Liver (tissue), 9 donors: ENCODE data around the gene PIK3R5. TPM values are rescaled to one million over a fixed set of nuclear protein-coding genes. Genes with fewer than 3 reads are reported as not detected.

Experiments used
- DNase-seq: peaks from one replicate; pipeline ENCODE4 v3.0.0-alpha.2; 2017; ENCODE audit warnings: low spot score
- H3K27ac ChIP-seq, 2 donors: one replicate each; pipeline ENCODE4 v1.7.0; 2013; ENCODE audit warnings: inconsistent platforms in 2 of 2, low read length in 2 of 2, control low read depth in 1 of 2, low read depth in 1 of 2, mild to moderate bottlenecking in 1 of 2
- H3K27me3 ChIP-seq, 4 donors: one replicate each; pipeline versions ENCODE4 v1.6.1 to v1.7.0; 2013; ENCODE audit warnings: low read length in 3 of 4, inconsistent platforms in 1 of 4, mild to moderate bottlenecking in 1 of 4, moderate library complexity in 1 of 4; ENCODE audit not compliant: control insufficient read depth in 4 of 4, insufficient read depth in 4 of 4
- H3K36me3 ChIP-seq, 4 donors: one replicate each; pipeline versions ENCODE4 v1.6.1 to v1.7.0; 2013; ENCODE audit warnings: low read length in 3 of 4, mild to moderate bottlenecking in 3 of 4, low read depth in 1 of 4, moderate library complexity in 1 of 4; ENCODE audit not compliant: control insufficient read depth in 4 of 4, insufficient read depth in 3 of 4
- H3K4me1 ChIP-seq, 4 donors: one replicate each; pipeline versions ENCODE4 v1.6.1 to v1.7.0; 2013; ENCODE audit warnings: low read length in 3 of 4, mild to moderate bottlenecking in 3 of 4, moderate library complexity in 1 of 4; ENCODE audit not compliant: control insufficient read depth in 4 of 4, insufficient read depth in 4 of 4
- H3K4me3 ChIP-seq, 3 donors: one replicate each; pipeline versions ENCODE4 v1.6.1 to v1.7.0; 2013; ENCODE audit warnings: low read length in 3 of 3, control low read depth in 1 of 3, low read depth in 1 of 3, mild to moderate bottlenecking in 1 of 3
- H3K9ac ChIP-seq, 2 donors: one replicate each; pipeline ENCODE4 v1.7.0; 2013; ENCODE audit warnings: low read length in 2 of 2, mild to moderate bottlenecking in 2 of 2, moderate library complexity in 2 of 2, control low read depth in 1 of 2, low read depth in 1 of 2
- H3K9me3 ChIP-seq, 4 donors: one replicate each; pipeline versions ENCODE4 v1.6.1 to v1.7.0; 2013; ENCODE audit warnings: low read length in 3 of 4; ENCODE audit not compliant: control insufficient read depth in 4 of 4
- EGR1 ChIP-seq, 2 donors: IDR thresholded peaks; 2 replicates each; pipeline ENCODE4 v1.6.1; 2016 to 2018; ENCODE audit warnings: antibody characterized with exemption in 2 of 2, low read depth in 2 of 2
- FOXA1 ChIP-seq: IDR thresholded peaks from 2 replicates; pipeline ENCODE4 v1.6.1; 2016; ENCODE audit warnings: antibody characterized with exemption
- FOXA2 ChIP-seq: IDR thresholded peaks from 2 replicates; pipeline ENCODE4 v1.6.1; 2016; ENCODE audit warnings: antibody characterized with exemption
- GABPA ChIP-seq, 2 donors: IDR thresholded peaks in 1 of 2; conservative IDR thresholded peaks in 1 of 2; 2 replicates each; pipeline ENCODE4 v1.6.1; 2016; ENCODE audit warnings: antibody characterized with exemption in 2 of 2, mild to moderate bottlenecking in 1 of 2, moderate library complexity in 1 of 2
- HNF4A ChIP-seq, 2 donors: conservative IDR thresholded peaks; 2 replicates each; pipeline ENCODE4 v1.6.1; 2016; ENCODE audit warnings: antibody characterized with exemption in 2 of 2, mild to moderate bottlenecking in 2 of 2
- HNF4G ChIP-seq: IDR thresholded peaks from 2 replicates; pipeline ENCODE4 v1.6.1; 2016; ENCODE audit warnings: antibody characterized with exemption
- JUND ChIP-seq, 2 donors: IDR thresholded peaks; 2 replicates each; pipeline ENCODE4 v1.6.1; 2016; ENCODE audit warnings: antibody characterized with exemption in 2 of 2
- NR2F2 ChIP-seq: IDR thresholded peaks from 2 replicates; pipeline ENCODE4 v1.6.1; 2016; ENCODE audit warnings: antibody characterized with exemption
- RAD21 ChIP-seq, 2 donors: IDR thresholded peaks; 2 replicates each; pipeline ENCODE4 v1.6.1; 2016; ENCODE audit warnings: antibody characterized with exemption in 2 of 2, mild to moderate bottlenecking in 2 of 2
- RXRA ChIP-seq, 2 donors: IDR thresholded peaks; 2 replicates each; pipeline ENCODE4 v1.6.1; 2017 to 2018; ENCODE audit warnings: antibody characterized with exemption in 2 of 2, mild to moderate bottlenecking in 1 of 2
- SP1 ChIP-seq: IDR thresholded peaks from 2 replicates; pipeline ENCODE4 v1.6.1; 2018; ENCODE audit warnings: antibody characterized with exemption, mild to moderate bottlenecking
- TAF1 ChIP-seq: conservative IDR thresholded peaks from 2 replicates; pipeline ENCODE4 v1.6.1; 2016; ENCODE audit warnings: antibody characterized with exemption, mild to moderate bottlenecking
- YY1 ChIP-seq: IDR thresholded peaks from 2 replicates; pipeline ENCODE4 v1.6.1; 2016; ENCODE audit warnings: antibody characterized with exemption, mild to moderate bottlenecking
- WGBS: extraction: QIAGEN DNeasy Blood & Tissue Kit; methylation state at CpG from one replicate; pipeline ENCODE4 v1.1.7; 2013; 5-methylcytosine and 5-hydroxymethylcytosine counted together
- polyA plus RNA-seq, 2 donors: library from polyadenylated mRNA; stranded (reverse) in 1 of 2; unstranded in 1 of 2; fragments of 200-250 nt in 1 of 2; fragments of >200 nt in 1 of 2; fragmentation: Nextera tagmentation in 1 of 2; extraction: Ambion mirVana in 1 of 2; gene quantifications; one replicate each; pipeline versions ENCODE4 v1.2.1 to v1.2.3, GENCODE V29; 2013 to 2015
- total RNA-seq, 2 donors: library from RNA; depleted of rRNA; stranded (reverse); fragments of >200 nt; gene quantifications; one replicate each; pipeline ENCODE4 v1.2.3, GENCODE V29; 2014
- TF ChIP-seq, protein P1 (sequence below): IDR thresholded peaks from 2 replicates; pipeline ENCODE4 v1.6.1; 2016; ENCODE audit warnings: antibody characterized with exemption
- TF ChIP-seq, protein P2 (sequence below): IDR thresholded peaks from 2 replicates; pipeline ENCODE4 v1.6.1; 2016; ENCODE audit warnings: antibody characterized with exemption, mild to moderate bottlenecking
- TF ChIP-seq, protein P3 (sequence below): fragments of 150-350 bp; IDR thresholded peaks from 2 replicates; pipeline ENCODE4 v1.5.1; 2017; ENCODE audit warnings: improper control_type of control experiment, low read depth, low read length; ENCODE audit not compliant: missing input control
- TF ChIP-seq, protein P4 (sequence below): IDR thresholded peaks from 2 replicates; pipeline ENCODE4 v1.6.1; 2016; ENCODE audit warnings: antibody characterized with exemption
- donor health status: healthy.
- donor health status: healthy.
- donor health status: healthy.
- donor health status: healthy.
- donor health status: healthy.

The PIK3R5 gene
- total and polyA plus RNA-seq, 4 donors: 0.93 to 7.8 (median 2.6) TPM

DNA sequence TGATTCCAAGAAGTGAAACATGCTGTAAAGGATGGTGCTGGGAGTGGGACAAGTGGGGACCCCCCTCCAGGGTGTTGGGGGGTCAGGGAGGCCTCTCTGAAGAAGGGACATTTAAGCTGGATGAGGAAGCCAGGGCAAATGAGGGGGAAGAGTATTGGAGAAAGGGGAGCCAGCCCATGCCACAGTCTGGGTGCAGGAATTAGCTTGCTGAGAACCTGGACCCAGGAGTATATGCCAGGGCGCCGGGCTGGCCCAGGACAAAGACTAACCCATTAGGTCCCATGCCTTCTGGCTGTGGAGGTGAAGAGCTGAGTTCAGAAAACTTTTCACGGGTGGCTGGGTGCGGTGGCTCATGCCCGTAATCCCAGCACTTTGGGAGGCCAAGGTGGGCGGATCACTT, 52.4 kb downstream of the PIK3R5 start:
- H3K27me3 ChIP-seq: no peaks in the 10 kb centered on the region
- peaks cover 0 to 6% (median 2%) of the 10 kb centered on the region in 4 donors for H3K9me3 ChIP-seq
- H3K9ac ChIP-seq: no peak overlapping the region
- no peak for DNase-seq
- H3K27ac ChIP-seq: no peak overlapping the region
- TF ChIP-seq RAD21 (IDR thresholded peaks at IDR 0.05) (no peak), HNF4G (no peak), SP1 (no peak), HNF4A (conservative IDR thresholded peaks at IDR 0.05) (no peak), NR2F2 (no peak), JUND (IDR thresholded peaks at IDR 0.05) (no peak), GABPA (IDR thresholded peaks at IDR 0.05 in 1 of 2, conservative IDR thresholded peaks at IDR 0.05 in 1 of 2) (no peak), FOXA1 (no peak), TAF1 (no peak), RXRA (IDR thresholded peaks at IDR 0.05) (no peak), EGR1 (IDR thresholded peaks at IDR 0.05; ENCODE audit: low read depth in 2 of 2) (no peak), FOXA2 (no peak)
- TF ChIP-seq, protein P1, sequence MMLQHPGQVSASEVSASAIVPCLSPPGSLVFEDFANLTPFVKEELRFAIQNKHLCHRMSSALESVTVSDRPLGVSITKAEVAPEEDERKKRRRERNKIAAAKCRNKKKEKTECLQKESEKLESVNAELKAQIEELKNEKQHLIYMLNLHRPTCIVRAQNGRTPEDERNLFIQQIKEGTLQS: no peak
- TF ChIP-seq, protein P2, sequence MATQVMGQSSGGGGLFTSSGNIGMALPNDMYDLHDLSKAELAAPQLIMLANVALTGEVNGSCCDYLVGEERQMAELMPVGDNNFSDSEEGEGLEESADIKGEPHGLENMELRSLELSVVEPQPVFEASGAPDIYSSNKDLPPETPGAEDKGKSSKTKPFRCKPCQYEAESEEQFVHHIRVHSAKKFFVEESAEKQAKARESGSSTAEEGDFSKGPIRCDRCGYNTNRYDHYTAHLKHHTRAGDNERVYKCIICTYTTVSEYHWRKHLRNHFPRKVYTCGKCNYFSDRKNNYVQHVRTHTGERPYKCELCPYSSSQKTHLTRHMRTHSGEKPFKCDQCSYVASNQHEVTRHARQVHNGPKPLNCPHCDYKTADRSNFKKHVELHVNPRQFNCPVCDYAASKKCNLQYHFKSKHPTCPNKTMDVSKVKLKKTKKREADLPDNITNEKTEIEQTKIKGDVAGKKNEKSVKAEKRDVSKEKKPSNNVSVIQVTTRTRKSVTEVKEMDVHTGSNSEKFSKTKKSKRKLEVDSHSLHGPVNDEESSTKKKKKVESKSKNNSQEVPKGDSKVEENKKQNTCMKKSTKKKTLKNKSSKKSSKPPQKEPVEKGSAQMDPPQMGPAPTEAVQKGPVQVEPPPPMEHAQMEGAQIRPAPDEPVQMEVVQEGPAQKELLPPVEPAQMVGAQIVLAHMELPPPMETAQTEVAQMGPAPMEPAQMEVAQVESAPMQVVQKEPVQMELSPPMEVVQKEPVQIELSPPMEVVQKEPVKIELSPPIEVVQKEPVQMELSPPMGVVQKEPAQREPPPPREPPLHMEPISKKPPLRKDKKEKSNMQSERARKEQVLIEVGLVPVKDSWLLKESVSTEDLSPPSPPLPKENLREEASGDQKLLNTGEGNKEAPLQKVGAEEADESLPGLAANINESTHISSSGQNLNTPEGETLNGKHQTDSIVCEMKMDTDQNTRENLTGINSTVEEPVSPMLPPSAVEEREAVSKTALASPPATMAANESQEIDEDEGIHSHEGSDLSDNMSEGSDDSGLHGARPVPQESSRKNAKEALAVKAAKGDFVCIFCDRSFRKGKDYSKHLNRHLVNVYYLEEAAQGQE: no peak
- TF ChIP-seq, protein P3, sequence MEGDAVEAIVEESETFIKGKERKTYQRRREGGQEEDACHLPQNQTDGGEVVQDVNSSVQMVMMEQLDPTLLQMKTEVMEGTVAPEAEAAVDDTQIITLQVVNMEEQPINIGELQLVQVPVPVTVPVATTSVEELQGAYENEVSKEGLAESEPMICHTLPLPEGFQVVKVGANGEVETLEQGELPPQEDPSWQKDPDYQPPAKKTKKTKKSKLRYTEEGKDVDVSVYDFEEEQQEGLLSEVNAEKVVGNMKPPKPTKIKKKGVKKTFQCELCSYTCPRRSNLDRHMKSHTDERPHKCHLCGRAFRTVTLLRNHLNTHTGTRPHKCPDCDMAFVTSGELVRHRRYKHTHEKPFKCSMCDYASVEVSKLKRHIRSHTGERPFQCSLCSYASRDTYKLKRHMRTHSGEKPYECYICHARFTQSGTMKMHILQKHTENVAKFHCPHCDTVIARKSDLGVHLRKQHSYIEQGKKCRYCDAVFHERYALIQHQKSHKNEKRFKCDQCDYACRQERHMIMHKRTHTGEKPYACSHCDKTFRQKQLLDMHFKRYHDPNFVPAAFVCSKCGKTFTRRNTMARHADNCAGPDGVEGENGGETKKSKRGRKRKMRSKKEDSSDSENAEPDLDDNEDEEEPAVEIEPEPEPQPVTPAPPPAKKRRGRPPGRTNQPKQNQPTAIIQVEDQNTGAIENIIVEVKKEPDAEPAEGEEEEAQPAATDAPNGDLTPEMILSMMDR: no peak
- TF ChIP-seq, protein P4, sequence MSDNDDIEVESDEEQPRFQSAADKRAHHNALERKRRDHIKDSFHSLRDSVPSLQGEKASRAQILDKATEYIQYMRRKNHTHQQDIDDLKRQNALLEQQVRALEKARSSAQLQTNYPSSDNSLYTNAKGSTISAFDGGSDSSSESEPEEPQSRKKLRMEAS: no peak
- H3K4me1 ChIP-seq: no peaks in the 10 kb centered on the region
- no peak overlapping the region for H3K4me3 ChIP-seq
- 93% methylated on average over 6 of the region's 6 CpGs for WGBS
- peaks cover 0 to 2% (median 0%) of the 10 kb centered on the region in 4 donors for H3K36me3 ChIP-seq

DNA sequence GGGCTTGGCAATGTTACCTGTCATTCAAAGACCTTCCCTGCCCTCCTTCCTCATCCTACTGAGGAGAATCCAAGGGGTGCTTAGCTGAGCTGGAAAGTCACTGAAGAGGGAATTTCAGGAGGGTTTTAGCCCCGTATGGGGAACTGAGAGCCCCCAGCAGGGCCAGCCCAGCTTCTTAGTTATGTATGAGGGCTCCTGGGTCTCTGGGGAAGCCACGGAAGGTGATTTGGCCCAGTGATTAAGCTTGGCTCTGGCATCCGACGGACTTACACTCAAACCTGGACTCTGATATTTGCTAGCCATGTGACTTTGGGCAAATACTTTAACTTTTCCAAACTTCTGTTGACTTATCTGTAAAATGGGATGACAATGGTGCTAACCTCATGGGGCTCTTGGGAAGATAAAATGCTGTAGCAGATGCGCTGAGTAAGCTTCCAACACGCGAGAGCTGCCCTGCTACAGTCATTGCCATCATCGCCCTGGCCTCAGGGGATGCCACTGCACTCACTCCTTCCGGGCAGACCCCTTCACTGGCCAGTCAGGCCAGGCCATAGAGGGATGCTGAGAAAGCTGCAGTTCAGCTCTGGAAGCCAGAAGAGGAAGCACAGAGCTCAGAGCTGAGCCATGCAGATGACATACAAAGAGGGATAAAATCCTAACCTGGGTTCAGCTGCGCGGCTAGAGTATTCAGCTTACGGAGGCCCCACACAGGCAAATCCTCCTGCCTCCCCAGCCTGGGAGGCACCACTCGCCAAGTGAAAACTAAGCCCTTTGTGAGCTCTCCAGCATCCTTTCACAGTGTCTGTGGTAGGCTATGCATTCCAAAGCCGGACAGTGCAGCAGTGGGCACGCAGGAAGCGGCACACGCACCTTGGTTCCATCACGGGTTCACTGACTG, 53.2 kb downstream of the PIK3R5 start:
- TF ChIP-seq TAF1 (no peak), FOXA2 (no peak), HNF4G (no peak), HNF4A (conservative IDR thresholded peaks at IDR 0.05) (no peak), GABPA (IDR thresholded peaks at IDR 0.05 in 1 of 2, conservative IDR thresholded peaks at IDR 0.05 in 1 of 2) (no peak), JUND (IDR thresholded peaks at IDR 0.05) (no peak), YY1 (no peak), NR2F2 (no peak)
- TF ChIP-seq, protein P4: no peak
- TF ChIP-seq, protein P1: no peak
- TF ChIP-seq, protein P2: no peak
- Histone ChIP-seq H3K27ac (no peak overlapping the region), H3K4me3 (no peak overlapping the region), H3K36me3 (peaks cover 0 to 2% (median 0%) of the 10 kb centered on the region in 4 donors), H3K9ac (no peak overlapping the region), H3K4me1 (no peaks in the 10 kb centered on the region), H3K27me3 (no peaks in the 10 kb centered on the region), H3K9me3 (peaks cover 0 to 3% (median 0%) of the 10 kb centered on the region in 4 donors)
- 74% methylated on average over 18 of the region's 18 CpGs for WGBS
- no peak for DNase-seq
